GM21576 (cell line): ENCODE data around the gene ACTL6B.
"Not testable (repeated sequence)": the region's sequence is repeated elsewhere in the genome, so short reads cannot be mapped to it uniquely, and the experiment has no call there.

Experiments used
- ATAC-seq: cut with Tn5 transposase; IDR thresholded peaks from one replicate; pipeline ENCODE4 v1.9.1; 2021; ENCODE audit warnings: mild to moderate bottlenecking, moderate library complexity; ENCODE audit not compliant: unreplicated experiment

The ACTL6B gene

GRCh38 chr7:100655908-100656674, at the start of gene ACTL6B:
Gene ACTL6B (minus strand): TSS chr7:100656448. CDS start chr7:100656354, 94 bp downstream.
- ATAC-seq: no peak

- ATAC-seq: peak; percentile 55
Observed at GRCh38 chr7:100705320-100705752, 49.1 kb upstream of the ACTL6B start.

GRCh38 chr7:100701089-100701488, 44.8 kb upstream of the ACTL6B start:
- not testable (repeated sequence) for ATAC-seq

GRCh38 chr7:100699018-100699417, 42.8 kb upstream of the ACTL6B start:
- ATAC-seq: no peak

- no peak for ATAC-seq
Observed at GRCh38 chr7:100696123-100696521, 39.9 kb upstream of the ACTL6B start.

GRCh38 chr7:100694098-100694745, 38.0 kb upstream of the ACTL6B start, which contains the start of gene GIGYF1:
Gene GIGYF1 (minus strand): TSS chr7:100694250. CDS start chr7:100688238, 6,012 bp downstream.
- ATAC-seq: peak; percentile 42

GRCh38 chr7:100693312-100694097, 37.3 kb upstream of the ACTL6B start:
- peak; percentile 9 for ATAC-seq

- ATAC-seq: no peak
Observed at GRCh38 chr7:100692578-100692961, 36.3 kb upstream of the ACTL6B start.

GRCh38 chr7:100691676-100692577, 35.7 kb upstream of the ACTL6B start:
- ATAC-seq: peak; percentile 31

- no peak for ATAC-seq
Observed at GRCh38 chr7:100689230-100690135, 33.2 kb upstream of the ACTL6B start.

- ATAC-seq: no peak
Observed at GRCh38 chr7:100688326-100688860, 32.1 kb upstream of the ACTL6B start.

- no peak for ATAC-seq
Observed at GRCh38 chr7:100687751-100688300, 31.6 kb upstream of the ACTL6B start.

- ATAC-seq: no peak
Observed at GRCh38 chr7:100687261-100687660, 31.0 kb upstream of the ACTL6B start.

GRCh38 chr7:100686822-100687211, 30.6 kb upstream of the ACTL6B start:
- ATAC-seq: no peak

GRCh38 chr7:100686201-100686821, 30.1 kb upstream of the ACTL6B start:
- no peak for ATAC-seq

GRCh38 chr7:100685631-100686145, 29.4 kb upstream of the ACTL6B start:
- ATAC-seq: no peak

GRCh38 chr7:100685049-100685605, 28.9 kb upstream of the ACTL6B start:
- no peak for ATAC-seq

- no peak for ATAC-seq
Observed at GRCh38 chr7:100684534-100685042, 28.3 kb upstream of the ACTL6B start.
